Measurements from ENCODE around the gene XRN2.

DNA sequence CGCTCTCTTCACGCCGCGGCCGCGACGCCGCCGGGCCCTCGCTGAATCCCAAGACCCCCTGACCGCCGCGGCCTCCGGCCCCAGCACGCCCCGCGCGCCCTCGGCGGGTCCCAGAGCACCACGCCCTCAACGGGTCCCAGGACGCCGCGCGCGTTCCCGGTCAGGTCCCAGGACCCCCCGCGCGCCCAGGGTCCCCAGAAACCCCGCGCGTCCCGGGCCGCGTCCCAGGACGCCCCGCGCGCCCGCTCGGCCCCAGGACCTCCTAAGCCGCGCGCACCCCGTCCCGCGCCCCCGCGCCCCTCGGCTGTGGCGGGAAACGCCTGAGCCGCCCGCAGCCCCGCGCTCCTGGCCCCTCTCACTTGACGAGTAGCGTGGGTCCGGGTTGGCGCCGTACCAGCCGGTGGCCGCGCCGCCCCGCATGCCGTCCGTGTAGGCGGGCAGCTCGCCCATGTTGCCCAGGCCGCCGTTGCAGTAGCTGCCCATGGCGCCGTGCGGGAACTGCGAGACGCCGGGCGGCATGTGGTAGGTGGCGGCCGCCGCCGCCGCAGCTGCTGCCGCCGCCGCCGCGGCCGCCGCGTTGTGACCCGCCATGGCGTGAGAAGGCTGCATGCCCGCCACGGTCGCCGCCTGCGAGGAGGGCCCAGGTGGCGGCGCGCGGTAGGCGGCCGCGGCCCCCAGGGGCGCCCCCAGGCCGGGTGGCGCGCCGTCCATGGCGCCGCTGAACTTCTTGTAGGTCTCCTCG is 93.6 kb downstream of the XRN2 start:
- TF ChIP-seq REST (IDR thresholded peaks at IDR 0.05; ENCODE audit: insufficient read depth in 1 of 2, low read depth in 2 of 2, low read length in 2 of 2): no peak
- no peak for TF ChIP-seq POLR2AphosphoS5 (IDR thresholded peaks at IDR 0.05; ENCODE audit: low read depth, low read length)
- TF ChIP-seq TAF1 (IDR thresholded peaks at IDR 0.05; ENCODE audit: borderline replicate concordance, insufficient read depth, low read length): no peak
- no peak for TF ChIP-seq SIN3A (IDR thresholded peaks at IDR 0.05; ENCODE audit: borderline replicate concordance, insufficient read depth, low read length)

Measured in PFSK-1 (cell line).